HepG2 (cell line): Measurements from ENCODE around the gene CENPP. TPM values are rescaled to one million over a fixed set of nuclear protein-coding genes. Genes with fewer than 3 reads are reported as not detected.

Source experiments
- AHDC1 ChIP-seq: sonication (generic); formaldehyde crosslinking; IDR thresholded peaks from 2 replicates; pipeline ENCODE4 v1.5.1; 2020; ENCODE audit warnings: mild to moderate bottlenecking, missing genetic modification reagents, borderline replicate concordance
- HNF1A ChIP-seq, 2 experiments: sonication (generic) in 1 of 2; formaldehyde crosslinking in 1 of 2; IDR thresholded peaks; 2 replicates each; pipeline versions ENCODE4 v1.4.0 to v1.6.1; 2016 to 2020; ENCODE audit warnings: borderline replicate concordance in 1 of 2, low read depth in 1 of 2, mild to moderate bottlenecking in 1 of 2, missing genetic modification reagents in 1 of 2
- POLR2G ChIP-seq: fragments of 200-400 bp; formaldehyde crosslinking; IDR thresholded peaks from 2 replicates; pipeline ENCODE4 v1.6.1; 2018; ENCODE audit warnings: mild to moderate bottlenecking, low read depth, low read length, moderate library complexity
- RARA ChIP-seq: IDR thresholded peaks from 2 replicates; pipeline ENCODE4 v1.6.1; 2016; ENCODE audit warnings: missing genetic modification reagents, missing compliant biosample characterization
- SAFB2 ChIP-seq: sonication (generic); formaldehyde crosslinking; IDR thresholded peaks from 2 replicates; pipeline ENCODE4 v1.5.1; 2020; ENCODE audit warnings: missing genetic modification reagents, low read depth, mild to moderate bottlenecking, borderline replicate concordance
- SATB2 ChIP-seq: sonication (generic); formaldehyde crosslinking; IDR thresholded peaks from 2 replicates; pipeline ENCODE4 v1.5.0; 2020; ENCODE audit warnings: missing genetic modification reagents
- TMF1 ChIP-seq: sonication (generic); formaldehyde crosslinking; IDR thresholded peaks from 2 replicates; pipeline ENCODE4 v1.8.1; 2022; ENCODE audit warnings: low read depth, missing genetic modification reagents
- USF2 ChIP-seq, 2 experiments: sonication (generic) in 1 of 2; formaldehyde crosslinking in 1 of 2; IDR thresholded peaks; 2 replicates each; pipeline versions ENCODE4 v1.5.1 to v1.6.1; 2011 to 2020; ENCODE audit warnings: borderline replicate concordance in 1 of 2, low read depth in 1 of 2, low read length in 1 of 2, mild to moderate bottlenecking in 1 of 2, missing genetic modification reagents in 1 of 2, moderate library complexity in 1 of 2
- ZBTB38 ChIP-seq: sonication (generic); formaldehyde crosslinking; IDR thresholded peaks from 2 replicates; pipeline ENCODE4 v1.5.1; 2020; ENCODE audit warnings: mild to moderate bottlenecking, missing genetic modification reagents
- ZNF337 ChIP-seq: sonication (generic); formaldehyde crosslinking; IDR thresholded peaks from 2 replicates; pipeline ENCODE4 v1.5.1; 2020; ENCODE audit warnings: missing genetic modification reagents, low read depth, mild to moderate bottlenecking, borderline replicate concordance
- ZNF512 ChIP-seq: sonication (generic); formaldehyde crosslinking; IDR thresholded peaks from 2 replicates; pipeline ENCODE4 v1.4.0; 2020; ENCODE audit warnings: mild to moderate bottlenecking, missing genetic modification reagents
- ZNF710 ChIP-seq: sonication (generic); formaldehyde crosslinking; IDR thresholded peaks from 2 replicates; pipeline ENCODE4 v1.5.0; 2020; ENCODE audit warnings: mild to moderate bottlenecking, missing genetic modification reagents, borderline replicate concordance
- polyA plus RNA-seq, 8 experiments: library from polyadenylated mRNA; depleted of rRNA in 3 of 8; stranded (reverse) in 7 of 8; unstranded in 1 of 8; fragments of >200 nt; fragmentation: Illumina TruSeq in 4 of 8; extraction: Trizol in 4 of 8; gene quantifications; 2 replicates each; pipeline versions ENCODE4 v1.2.1 to v1.2.3, GENCODE V29; 2011 to 2016; ENCODE audit warnings: low read depth in 4 of 8, missing spikeins in 1 of 8, mixed read lengths in 1 of 8; ENCODE audit not compliant: insufficient read depth in 1 of 8
- total RNA-seq, 5 experiments: library from RNA; depleted of rRNA; stranded (reverse); fragments of >200 nt; fragmentation: Illumina TruSeq; extraction: Trizol; gene quantifications; 2 replicates each; pipeline ENCODE4 v1.2.3, GENCODE V29; 2016; ENCODE audit warnings: low read depth in 1 of 5

Gene CENPP
- total and polyA plus RNA-seq, 2 of the 13 experiments (the other 11 are each of a cell fraction or from before 2014, with no cell fraction given): 2.0 to 11.4 TPM

- TF ChIP-seq AHDC1 (CRISPR knock-in tag): no peak
- no peak for TF ChIP-seq ZBTB38
- TF ChIP-seq POLR2G: no peak
- no peak for TF ChIP-seq USF2 (IDR thresholded peaks at IDR 0.05; ENCODE audit: low read depth, low read length)
- TF ChIP-seq USF2 (CRISPR knock-in tag; IDR thresholded peaks at IDR 0.05; ENCODE audit: borderline replicate concordance): no peak
- TF ChIP-seq SATB2 (CRISPR knock-in tag): no peak
- no peak for TF ChIP-seq TMF1 (CRISPR knock-in tag)
- no peak for TF ChIP-seq SAFB2 (CRISPR knock-in tag)
- no peak for TF ChIP-seq ZNF512
- TF ChIP-seq RARA (CRISPR knock-in tag): no peak
- no peak for TF ChIP-seq ZNF337
- no peak for TF ChIP-seq HNF1A (IDR thresholded peaks at IDR 0.05; ENCODE audit: low read depth)
- no peak for TF ChIP-seq HNF1A (CRISPR knock-in tag; IDR thresholded peaks at IDR 0.05; ENCODE audit: borderline replicate concordance)
- TF ChIP-seq ZNF710 (CRISPR knock-in tag): no peak
Measured at GRCh38 chr9:92324889-92325268, 874 bp upstream of the CENPP start (continued).
